ENCODE measurements around the gene GRIPAP1. TPM values are rescaled to one million over a fixed set of nuclear protein-coding genes. Genes with fewer than 3 reads are reported as not detected.

Gene GRIPAP1
- polyA plus RNA-seq, 2 donors, result 18.5 to 22.8 TPM

DNA sequence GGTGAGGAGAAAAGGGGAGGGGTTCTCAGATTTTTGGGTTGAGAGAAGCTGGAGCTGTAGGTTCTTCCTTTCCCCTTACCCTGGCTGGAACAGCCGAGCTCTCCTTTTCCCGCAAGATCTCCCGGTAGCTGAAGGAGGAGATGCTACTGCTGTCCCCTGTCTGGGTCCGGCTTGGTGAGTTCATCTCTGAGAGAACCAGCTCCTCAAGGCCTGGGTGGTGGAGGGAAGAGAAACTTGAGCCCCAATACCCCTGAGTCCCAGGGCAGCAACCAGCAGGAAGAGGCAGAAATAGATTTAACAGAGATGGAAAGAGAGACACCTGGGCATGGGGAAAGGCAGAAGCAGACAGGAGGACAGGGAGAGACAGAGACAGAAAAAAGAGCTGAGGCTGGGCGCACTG, 23.8 kb downstream of the GRIPAP1 start:
- no peaks in the 10 kb centered on the region for H3K27me3 ChIP-seq (ENCODE audit: control insufficient read depth in 1 of 2, insufficient read depth in 2 of 2, low read length in 2 of 2)
- 92 to 96% methylated on average over 5 of the region's 5 CpGs for WGBS, 2 donors
- no peak overlapping the region for H3K4me3 ChIP-seq (ENCODE audit: low read depth in 1 of 2, low read length in 2 of 2)
- peaks cover 0 to 27% of the 10 kb centered on the region in 2 donors for H3K36me3 ChIP-seq (ENCODE audit: control insufficient read depth in 2 of 2, insufficient read depth in 2 of 2, low read length in 1 of 2)
- no peak overlapping the region for H3K27ac ChIP-seq (ENCODE audit: low read depth in 2 of 2, low read length in 1 of 2)
- no peaks in the 10 kb centered on the region for H3K4me1 ChIP-seq (ENCODE audit: control insufficient read depth in 2 of 2, insufficient read depth in 2 of 2, low read length in 1 of 2)
- H3K9me3 ChIP-seq (ENCODE audit: control insufficient read depth in 2 of 2, insufficient read depth in 1 of 2, low read depth in 1 of 2, low read length in 1 of 2), result no peaks in the 10 kb centered on the region

DNA sequence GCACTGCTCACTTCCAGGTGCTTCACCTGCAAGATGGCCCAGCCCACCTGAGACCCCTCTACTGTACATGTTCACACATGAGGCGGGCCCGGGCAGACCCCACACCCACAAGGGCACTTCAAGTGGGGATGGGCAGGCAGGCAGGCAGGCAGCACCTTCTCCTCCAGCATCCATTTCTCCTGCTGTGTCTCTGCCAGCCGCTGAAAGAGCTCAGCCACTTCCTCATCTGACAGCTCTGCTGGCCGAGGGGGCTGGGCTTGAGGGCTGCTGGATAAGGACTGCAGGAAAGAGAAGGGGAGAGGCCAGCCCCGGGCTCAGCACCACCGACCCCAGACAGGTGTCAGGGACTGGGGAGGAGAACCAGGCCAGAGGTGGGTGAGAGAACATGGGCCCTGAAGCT, 26.0 kb downstream of the GRIPAP1 start:
- H3K9me3 ChIP-seq (ENCODE audit: control insufficient read depth in 2 of 2, insufficient read depth in 1 of 2, low read depth in 1 of 2, low read length in 1 of 2), result no peaks in the 10 kb centered on the region
- H3K4me3 ChIP-seq (ENCODE audit: low read depth in 1 of 2, low read length in 2 of 2), result no peak overlapping the region
- peaks cover 0 to 15% of the 10 kb centered on the region in 2 donors for H3K36me3 ChIP-seq (ENCODE audit: control insufficient read depth in 2 of 2, insufficient read depth in 2 of 2, low read length in 1 of 2)
- H3K4me1 ChIP-seq (ENCODE audit: control insufficient read depth in 2 of 2, insufficient read depth in 2 of 2, low read length in 1 of 2), result peaks cover 0 to 2% of the 10 kb centered on the region in 2 donors
- no peaks in the 10 kb centered on the region for H3K27me3 ChIP-seq (ENCODE audit: control insufficient read depth in 1 of 2, insufficient read depth in 2 of 2, low read length in 2 of 2)
- H3K27ac ChIP-seq (ENCODE audit: low read depth in 2 of 2, low read length in 1 of 2), result no peak overlapping the region
- 53 to 71% methylated on average over 6 of the region's 6 CpGs for WGBS, 2 donors

DNA sequence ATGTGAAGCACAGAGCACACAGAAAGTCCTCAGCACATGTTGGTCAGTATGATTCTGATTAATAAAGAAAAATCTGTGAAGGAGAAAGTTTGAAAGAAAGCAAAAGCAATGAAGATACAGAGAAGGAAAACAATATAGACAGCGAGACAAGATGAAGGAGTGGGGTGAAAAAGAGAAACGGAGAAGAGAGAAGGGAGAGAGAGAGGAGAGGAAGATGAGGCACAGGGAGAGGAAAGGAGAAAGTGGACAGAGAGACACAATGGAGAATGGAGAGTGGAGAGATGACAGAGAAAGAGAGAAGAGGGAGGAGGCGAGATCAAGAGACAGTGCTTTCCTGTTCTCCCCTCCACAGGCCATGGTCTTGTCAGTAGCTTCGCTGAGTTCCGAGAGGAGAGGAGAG, 26.5 kb downstream of the GRIPAP1 start:
- Histone ChIP-seq H3K36me3 (ENCODE audit: control insufficient read depth in 2 of 2, insufficient read depth in 2 of 2, low read length in 1 of 2) (peaks cover 0 to 13% of the 10 kb centered on the region in 2 donors), H3K27me3 (ENCODE audit: control insufficient read depth in 1 of 2, insufficient read depth in 2 of 2, low read length in 2 of 2) (no peaks in the 10 kb centered on the region), H3K4me1 (ENCODE audit: control insufficient read depth in 2 of 2, insufficient read depth in 2 of 2, low read length in 1 of 2) (peaks cover 0 to 2% of the 10 kb centered on the region in 2 donors), H3K4me3 (ENCODE audit: low read depth in 1 of 2, low read length in 2 of 2) (no peak overlapping the region), H3K9me3 (ENCODE audit: control insufficient read depth in 2 of 2, insufficient read depth in 1 of 2, low read depth in 1 of 2, low read length in 1 of 2) (no peaks in the 10 kb centered on the region), H3K27ac (ENCODE audit: low read depth in 2 of 2, low read length in 1 of 2) (no peak overlapping the region)
- WGBS, 2 donors, result 86 to 93% methylated on average over 5 of the region's 5 CpGs

DNA sequence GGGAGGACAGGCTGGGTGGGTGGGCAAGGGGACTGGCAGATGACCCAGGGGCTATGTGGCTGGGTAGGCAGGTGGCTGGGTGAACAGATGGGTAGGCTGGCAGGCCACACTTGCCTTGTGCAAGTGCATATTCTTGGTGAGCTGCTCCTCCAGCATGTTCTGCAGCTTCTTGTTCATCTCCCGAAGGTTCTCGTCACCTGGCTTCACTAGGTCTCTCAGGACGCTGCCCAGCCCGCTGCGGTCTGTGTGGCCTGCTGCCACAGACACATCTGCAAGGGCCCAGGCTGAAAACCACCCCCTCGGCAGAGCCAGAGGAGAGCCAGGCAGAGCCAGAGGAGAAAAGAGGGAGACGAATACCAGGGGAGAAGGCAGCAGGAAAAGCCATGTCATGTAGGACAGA, 27.0 kb downstream of the GRIPAP1 start:
- Histone ChIP-seq H3K4me3 (ENCODE audit: low read depth in 1 of 2, low read length in 2 of 2) (no peak overlapping the region), H3K4me1 (ENCODE audit: control insufficient read depth in 2 of 2, insufficient read depth in 2 of 2, low read length in 1 of 2) (peaks cover 0 to 2% of the 10 kb centered on the region in 2 donors), H3K36me3 (ENCODE audit: control insufficient read depth in 2 of 2, insufficient read depth in 2 of 2, low read length in 1 of 2) (peaks cover 0 to 13% of the 10 kb centered on the region in 2 donors), H3K27me3 (ENCODE audit: control insufficient read depth in 1 of 2, insufficient read depth in 2 of 2, low read length in 2 of 2) (no peaks in the 10 kb centered on the region), H3K27ac (ENCODE audit: low read depth in 2 of 2, low read length in 1 of 2) (no peak overlapping the region), H3K9me3 (ENCODE audit: control insufficient read depth in 2 of 2, insufficient read depth in 1 of 2, low read depth in 1 of 2, low read length in 1 of 2) (no peaks in the 10 kb centered on the region)
- WGBS, 2 donors, result 85 to 88% methylated on average over 7 of the region's 7 CpGs

DNA sequence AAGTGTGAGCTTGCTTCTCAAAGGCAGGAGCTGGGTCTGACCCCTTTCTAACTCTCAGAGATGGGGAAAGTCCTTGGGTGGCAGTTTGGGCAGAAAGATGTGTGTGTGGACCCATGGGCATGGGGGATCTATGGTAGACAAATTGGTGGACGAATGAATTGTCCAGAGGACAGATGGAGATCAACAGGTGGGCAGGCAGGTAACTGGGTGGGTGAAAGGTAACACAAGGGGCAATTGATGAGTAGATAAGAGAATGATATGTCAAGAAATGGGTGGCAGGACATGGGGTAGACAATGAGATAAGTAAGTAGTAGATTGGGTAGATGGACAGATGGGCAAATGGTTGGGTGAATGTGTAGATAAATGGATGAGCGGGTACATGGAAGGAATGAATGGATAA, 27.5 kb downstream of the GRIPAP1 start:
- H3K27ac ChIP-seq (ENCODE audit: low read depth in 2 of 2, low read length in 1 of 2), result no peak overlapping the region
- 86 to 95% methylated on average over 2 of the region's 2 CpGs for WGBS, 2 donors
- H3K36me3 ChIP-seq (ENCODE audit: control insufficient read depth in 2 of 2, insufficient read depth in 2 of 2, low read length in 1 of 2), result peaks cover 0 to 13% of the 10 kb centered on the region in 2 donors
- peaks cover 0 to 2% of the 10 kb centered on the region in 2 donors for H3K4me1 ChIP-seq (ENCODE audit: control insufficient read depth in 2 of 2, insufficient read depth in 2 of 2, low read length in 1 of 2)
- H3K27me3 ChIP-seq (ENCODE audit: control insufficient read depth in 1 of 2, insufficient read depth in 2 of 2, low read length in 2 of 2), result no peaks in the 10 kb centered on the region
- H3K9me3 ChIP-seq (ENCODE audit: control insufficient read depth in 2 of 2, insufficient read depth in 1 of 2, low read depth in 1 of 2, low read length in 1 of 2), result no peaks in the 10 kb centered on the region
- no peak overlapping the region for H3K4me3 ChIP-seq (ENCODE audit: low read depth in 1 of 2, low read length in 2 of 2)

DNA sequence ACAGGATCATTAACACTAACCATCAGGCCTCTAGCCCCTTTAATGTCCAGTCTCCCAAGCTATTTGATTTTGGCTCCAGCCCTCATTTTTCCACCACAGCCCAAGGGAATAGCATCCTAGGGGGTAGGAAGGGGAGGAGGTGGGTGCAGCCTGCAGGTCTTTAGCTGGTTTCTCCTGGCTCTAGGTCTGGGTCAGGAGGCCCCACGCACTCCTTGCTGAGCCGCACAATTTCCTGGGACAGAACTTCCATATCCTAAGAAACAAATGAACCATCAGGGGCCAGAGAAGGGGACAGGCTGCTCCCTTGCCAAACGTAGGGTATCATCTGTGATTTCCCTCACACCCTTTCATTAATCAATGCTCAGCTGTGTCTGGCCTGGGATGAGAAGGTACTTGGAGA, 28.0 kb downstream of the GRIPAP1 start:
- Histone ChIP-seq H3K4me3 (ENCODE audit: low read depth in 1 of 2, low read length in 2 of 2) (no peak overlapping the region), H3K36me3 (ENCODE audit: control insufficient read depth in 2 of 2, insufficient read depth in 2 of 2, low read length in 1 of 2) (peaks cover 0 to 13% of the 10 kb centered on the region in 2 donors), H3K4me1 (ENCODE audit: control insufficient read depth in 2 of 2, insufficient read depth in 2 of 2, low read length in 1 of 2) (peaks cover 0 to 2% of the 10 kb centered on the region in 2 donors), H3K27ac (ENCODE audit: low read depth in 2 of 2, low read length in 1 of 2) (no peak overlapping the region), H3K9me3 (ENCODE audit: control insufficient read depth in 2 of 2, insufficient read depth in 1 of 2, low read depth in 1 of 2, low read length in 1 of 2) (no peaks in the 10 kb centered on the region), H3K27me3 (ENCODE audit: control insufficient read depth in 1 of 2, insufficient read depth in 2 of 2, low read length in 2 of 2) (no peaks in the 10 kb centered on the region)
- WGBS, 2 donors, result 81 to 90% methylated on average over 3 of the region's 3 CpGs

DNA sequence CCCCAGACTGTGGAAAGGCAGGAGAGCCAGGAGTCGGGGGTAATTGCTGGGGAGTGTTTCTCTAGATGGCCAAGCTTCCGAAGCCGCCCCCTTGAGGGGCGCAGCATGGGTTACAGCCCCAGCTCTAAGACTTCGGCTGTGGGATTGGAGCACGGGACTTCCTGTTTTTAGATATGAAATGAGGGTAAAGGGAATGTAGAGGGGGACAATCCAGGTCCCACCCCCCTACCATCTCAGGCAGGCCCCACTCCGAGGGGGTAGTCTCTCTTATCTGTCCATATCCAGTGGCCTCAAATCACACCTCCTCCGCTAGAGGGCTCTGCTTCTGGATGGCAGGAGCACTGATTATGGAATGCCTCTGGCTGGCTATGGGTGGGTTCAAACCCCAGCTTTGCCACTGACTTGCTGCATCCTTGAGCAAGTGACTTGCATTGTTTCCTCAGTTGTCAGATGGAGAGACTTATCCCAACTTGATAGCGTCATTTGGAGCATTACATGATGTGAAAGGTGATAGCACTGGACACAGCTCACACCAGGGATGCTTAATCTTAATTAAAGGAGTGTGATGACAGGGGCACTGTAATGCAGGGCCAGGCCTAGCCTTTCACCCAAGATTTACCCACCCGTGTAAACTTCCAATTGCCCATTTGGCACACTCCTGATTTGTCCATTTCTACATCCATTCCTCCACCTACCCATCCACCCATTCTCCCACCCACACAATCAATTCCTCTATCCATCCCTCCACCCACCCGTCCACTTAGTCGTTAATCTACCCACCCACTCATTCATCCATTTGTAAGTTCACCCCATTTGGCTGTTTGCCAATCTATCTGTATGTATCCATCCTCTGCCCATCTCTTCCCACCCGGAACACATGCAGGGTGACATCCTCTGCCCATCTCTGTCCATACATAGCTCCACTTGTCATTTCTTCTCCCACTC, 29.6 kb downstream of the GRIPAP1 start:
- peaks cover 0 to 11% of the 10 kb centered on the region in 2 donors for H3K36me3 ChIP-seq (ENCODE audit: control insufficient read depth in 2 of 2, insufficient read depth in 2 of 2, low read length in 1 of 2)
- 17 to 28% methylated on average over 13 of the region's 13 CpGs for WGBS, 2 donors
- no peak overlapping the region for H3K4me3 ChIP-seq (ENCODE audit: low read depth in 1 of 2, low read length in 2 of 2)
- H3K9me3 ChIP-seq (ENCODE audit: control insufficient read depth in 2 of 2, insufficient read depth in 1 of 2, low read depth in 1 of 2, low read length in 1 of 2), result no peaks in the 10 kb centered on the region
- peaks cover 0 to 2% of the 10 kb centered on the region in 2 donors for H3K4me1 ChIP-seq (ENCODE audit: control insufficient read depth in 2 of 2, insufficient read depth in 2 of 2, low read length in 1 of 2)
- H3K27me3 ChIP-seq (ENCODE audit: control insufficient read depth in 1 of 2, insufficient read depth in 2 of 2, low read length in 2 of 2), result no peaks in the 10 kb centered on the region
- H3K27ac ChIP-seq (ENCODE audit: low read depth in 2 of 2, low read length in 1 of 2), result no peak overlapping the region

DNA sequence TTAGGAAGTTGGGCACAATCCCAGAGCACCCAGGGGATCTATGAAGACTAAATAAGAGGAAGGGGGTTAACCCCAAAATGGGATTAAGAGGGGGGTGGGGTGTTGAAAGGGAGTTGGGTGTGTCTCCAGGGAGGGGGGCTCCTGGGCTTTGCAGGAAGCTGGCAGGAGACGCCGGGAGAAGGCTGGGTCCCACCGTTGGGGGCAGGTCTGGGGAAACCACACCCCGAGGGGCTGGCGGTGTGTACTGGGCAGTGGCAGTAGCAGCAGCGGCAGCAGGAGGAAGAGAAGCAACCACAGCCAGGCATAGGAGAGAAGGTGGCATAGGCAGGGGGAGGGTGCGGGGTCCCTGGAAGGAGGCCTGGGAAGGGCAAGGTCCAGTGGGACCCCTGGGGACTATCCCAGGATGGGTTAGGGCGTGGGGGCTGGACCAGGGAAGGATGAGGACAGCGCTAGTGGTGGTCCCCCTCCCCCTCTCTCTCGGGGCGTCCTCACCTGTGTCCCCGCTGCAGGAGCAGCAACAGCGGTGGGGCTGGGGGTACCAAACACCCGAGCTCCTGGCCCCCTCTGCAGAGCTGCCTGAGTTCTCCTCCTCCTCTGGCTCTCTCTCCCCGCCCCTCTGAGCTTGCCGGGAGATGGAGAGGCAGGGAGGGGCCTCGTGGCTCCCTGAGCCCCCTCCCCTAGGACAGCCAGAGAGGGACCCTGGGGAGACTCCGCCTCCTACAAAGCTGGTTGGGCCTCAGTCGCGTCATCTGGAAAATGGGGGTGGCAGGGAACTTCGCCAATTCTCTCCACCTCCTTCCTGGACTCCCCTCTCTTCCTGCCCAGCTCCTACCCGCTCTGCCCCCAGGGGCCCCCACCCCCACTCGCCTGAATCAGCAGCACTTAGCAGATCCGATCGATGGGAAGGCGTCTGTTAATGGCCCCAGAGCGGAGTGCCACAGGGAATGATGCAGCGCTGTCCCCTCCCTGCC, 30.5 kb downstream of the GRIPAP1 start, which contains the start of gene KCND1:
Gene KCND1 (minus strand): TSS at position 596 of the 971 bp plus-strand sequence. CDS start 1,573 bp downstream, outside the sequence.
- Histone ChIP-seq H3K4me1 (ENCODE audit: control insufficient read depth in 2 of 2, insufficient read depth in 2 of 2, low read length in 1 of 2) (peaks cover 0 to 2% of the 10 kb centered on the region in 2 donors), H3K4me3 (ENCODE audit: low read depth in 1 of 2, low read length in 2 of 2) (peak within 1 kb of the TSS in 1 of 2 donors; percentile 5), H3K27ac (ENCODE audit: low read depth in 2 of 2, low read length in 1 of 2) (no peak within 1 kb of the TSS), H3K9me3 (ENCODE audit: control insufficient read depth in 2 of 2, insufficient read depth in 1 of 2, low read depth in 1 of 2, low read length in 1 of 2) (no peaks in the 10 kb centered on the region), H3K27me3 (ENCODE audit: control insufficient read depth in 1 of 2, insufficient read depth in 2 of 2, low read length in 2 of 2) (no peaks in the 10 kb centered on the region), H3K36me3 (ENCODE audit: control insufficient read depth in 2 of 2, insufficient read depth in 2 of 2, low read length in 1 of 2) (peaks cover 0 to 11% of the 10 kb centered on the region in 2 donors)
- 3 to 20% methylated on average over 24 to 26 of the region's 28 CpGs for WGBS, 2 donors

DNA sequence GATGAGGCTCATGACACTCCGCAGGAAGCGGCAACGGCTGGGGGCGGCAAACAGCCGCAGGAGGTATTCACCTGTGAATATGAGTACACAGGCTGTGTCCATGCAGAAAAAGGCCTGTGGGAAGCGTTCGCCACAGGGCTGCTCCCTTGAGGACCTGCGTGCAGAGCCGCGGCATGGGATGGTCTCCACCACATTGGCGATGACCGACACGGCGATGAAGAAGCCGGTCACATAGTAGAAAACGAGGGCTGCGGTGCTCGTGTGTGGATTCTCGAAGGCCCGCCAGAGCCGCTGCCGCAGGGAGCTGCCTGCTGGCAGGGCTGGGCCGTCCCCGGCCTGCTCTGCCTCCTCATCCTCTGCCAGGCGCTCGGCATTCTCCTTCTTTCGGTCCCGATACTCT, 32.6 kb downstream of the GRIPAP1 start:
- 92 to 94% methylated on average over 28 of the region's 28 CpGs for WGBS, 2 donors
- Histone ChIP-seq H3K4me3 (ENCODE audit: low read depth in 1 of 2, low read length in 2 of 2) (no peak overlapping the region), H3K27ac (ENCODE audit: low read depth in 2 of 2, low read length in 1 of 2) (no peak overlapping the region), H3K9me3 (ENCODE audit: control insufficient read depth in 2 of 2, insufficient read depth in 1 of 2, low read depth in 1 of 2, low read length in 1 of 2) (no peaks in the 10 kb centered on the region), H3K4me1 (ENCODE audit: control insufficient read depth in 2 of 2, insufficient read depth in 2 of 2, low read length in 1 of 2) (peaks cover 0 to 2% of the 10 kb centered on the region in 2 donors), H3K27me3 (ENCODE audit: control insufficient read depth in 1 of 2, insufficient read depth in 2 of 2, low read length in 2 of 2) (no peaks in the 10 kb centered on the region), H3K36me3 (ENCODE audit: control insufficient read depth in 2 of 2, insufficient read depth in 2 of 2, low read length in 1 of 2) (peaks cover 0 to 2% of the 10 kb centered on the region in 2 donors)
